ENCODE measurements around the gene GRPEL1. TPM values are rescaled to one million over a fixed set of nuclear protein-coding genes. Genes with fewer than 3 reads are reported as not detected.

GRPEL1 gene
- total RNA-seq, 1 donor from 2014 or later: 55.8 TPM

- Mint-ChIP-seq H3K9me3 (ENCODE audit: unreplicated experiment) (no peaks in the 10 kb centered on the region), H3K27ac (ENCODE audit: unreplicated experiment) (no peak overlapping the region), H3K27me3 (ENCODE audit: low read depth, unreplicated experiment) (no peaks in the 10 kb centered on the region), H3K4me1 (ENCODE audit: low read depth, unreplicated experiment) (peaks cover 28% of the 10 kb centered on the region), H3K36me3 (ENCODE audit: low read depth, unreplicated experiment) (peaks cover 10% of the 10 kb centered on the region), H3K4me3 (ENCODE audit: unreplicated experiment) (no peak overlapping the region)
- H3K4me2 ChIP-seq (ENCODE audit: low read length): no peak overlapping the region
- H3K4me1 ChIP-seq (ENCODE audit: insufficient read depth, low read length): peaks cover 10% of the 10 kb centered on the region
- no peak overlapping the region for H3K27ac ChIP-seq (ENCODE audit: low read depth, low read length)
- peaks cover 96% of the 10 kb centered on the region for H3K79me2 ChIP-seq (ENCODE audit: insufficient read depth, low read length)
- H2AFZ ChIP-seq (ENCODE audit: low read depth, low read length): no peak overlapping the region
- no peak overlapping the region for H3K9ac ChIP-seq (ENCODE audit: low read length)
- FAIRE-seq: no peak
- no peaks in the 10 kb centered on the region for H3K9me3 ChIP-seq (ENCODE audit: insufficient read depth, low read depth, low read length)
- no peaks in the 10 kb centered on the region for H3K36me3 ChIP-seq (ENCODE audit: insufficient read depth, low read length)
- H3K27me3 ChIP-seq (ENCODE audit: insufficient read depth, low read length): no peaks in the 10 kb centered on the region
- peaks cover 96% of the 10 kb centered on the region for H4K20me1 ChIP-seq (ENCODE audit: insufficient read depth, low read length)
- DNase-seq (ENCODE audit: low read depth): no peak
- TF ChIP-seq EZH2 (IDR thresholded peaks at IDR 0.05; ENCODE audit: insufficient read depth, low read length) (no peak), CTCF (IDR thresholded peaks at IDR 0.05; ENCODE audit: insufficient read depth, low read depth, low read length) (no peak)
- H3K4me3 ChIP-seq (ENCODE audit: insufficient read depth, low read depth, low read length): no peak overlapping the region
These were observed 19.2 kb downstream of the GRPEL1 start for GRCh38 chr4:7048642-7049041.

DNA sequence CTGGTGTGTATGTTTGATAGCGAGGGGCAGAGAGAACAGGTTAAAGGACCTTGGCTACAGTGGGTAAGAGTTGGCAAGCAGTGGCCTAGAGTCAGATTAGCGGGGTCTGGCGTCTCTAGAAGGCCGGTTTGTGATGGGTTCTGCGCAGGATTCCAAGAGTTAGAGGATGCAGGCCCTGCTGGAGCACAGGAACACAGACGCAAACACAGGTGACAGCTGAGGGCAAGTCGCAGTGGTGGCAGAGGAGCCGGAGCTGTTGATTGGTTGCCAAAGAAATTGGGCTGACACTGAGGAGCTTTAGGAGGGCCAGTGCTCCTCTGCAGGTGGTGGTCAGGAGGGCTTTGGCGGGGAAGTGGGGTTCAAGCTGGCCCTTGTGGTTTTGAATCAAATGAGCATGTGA is 20.9 kb downstream of the GRPEL1 start:
- Mint-ChIP-seq H3K27me3 (ENCODE audit: low read depth, unreplicated experiment) (no peaks in the 10 kb centered on the region), H3K27ac (ENCODE audit: unreplicated experiment) (no peak overlapping the region), H3K4me1 (ENCODE audit: low read depth, unreplicated experiment) (peaks cover 27% of the 10 kb centered on the region), H3K4me3 (ENCODE audit: unreplicated experiment) (peak overlapping the region; percentile 76), H3K9me3 (ENCODE audit: unreplicated experiment) (no peaks in the 10 kb centered on the region), H3K36me3 (ENCODE audit: low read depth, unreplicated experiment) (peaks cover 10% of the 10 kb centered on the region)
- no peaks in the 10 kb centered on the region for H3K9me3 ChIP-seq (ENCODE audit: insufficient read depth, low read depth, low read length)
- no peaks in the 10 kb centered on the region for H3K27me3 ChIP-seq (ENCODE audit: insufficient read depth, low read length)
- no peak for FAIRE-seq
- H4K20me1 ChIP-seq (ENCODE audit: insufficient read depth, low read length): peaks cover 79% of the 10 kb centered on the region
- H2AFZ ChIP-seq (ENCODE audit: low read depth, low read length): no peak overlapping the region
- H3K4me2 ChIP-seq (ENCODE audit: low read length): no peak overlapping the region
- no peak for DNase-seq (ENCODE audit: low read depth)
- H3K79me2 ChIP-seq (ENCODE audit: insufficient read depth, low read length): peaks cover 82% of the 10 kb centered on the region
- TF ChIP-seq EZH2 (IDR thresholded peaks at IDR 0.05; ENCODE audit: insufficient read depth, low read length) (no peak), CTCF (IDR thresholded peaks at IDR 0.05; ENCODE audit: insufficient read depth, low read depth, low read length) (no peak)
- no peak overlapping the region for H3K9ac ChIP-seq (ENCODE audit: low read length)
- no peak overlapping the region for H3K27ac ChIP-seq (ENCODE audit: low read depth, low read length)
- no peak overlapping the region for H3K4me3 ChIP-seq (ENCODE audit: insufficient read depth, low read depth, low read length)
- H3K4me1 ChIP-seq (ENCODE audit: insufficient read depth, low read length): peaks cover 14% of the 10 kb centered on the region
- no peaks in the 10 kb centered on the region for H3K36me3 ChIP-seq (ENCODE audit: insufficient read depth, low read length)

DNA sequence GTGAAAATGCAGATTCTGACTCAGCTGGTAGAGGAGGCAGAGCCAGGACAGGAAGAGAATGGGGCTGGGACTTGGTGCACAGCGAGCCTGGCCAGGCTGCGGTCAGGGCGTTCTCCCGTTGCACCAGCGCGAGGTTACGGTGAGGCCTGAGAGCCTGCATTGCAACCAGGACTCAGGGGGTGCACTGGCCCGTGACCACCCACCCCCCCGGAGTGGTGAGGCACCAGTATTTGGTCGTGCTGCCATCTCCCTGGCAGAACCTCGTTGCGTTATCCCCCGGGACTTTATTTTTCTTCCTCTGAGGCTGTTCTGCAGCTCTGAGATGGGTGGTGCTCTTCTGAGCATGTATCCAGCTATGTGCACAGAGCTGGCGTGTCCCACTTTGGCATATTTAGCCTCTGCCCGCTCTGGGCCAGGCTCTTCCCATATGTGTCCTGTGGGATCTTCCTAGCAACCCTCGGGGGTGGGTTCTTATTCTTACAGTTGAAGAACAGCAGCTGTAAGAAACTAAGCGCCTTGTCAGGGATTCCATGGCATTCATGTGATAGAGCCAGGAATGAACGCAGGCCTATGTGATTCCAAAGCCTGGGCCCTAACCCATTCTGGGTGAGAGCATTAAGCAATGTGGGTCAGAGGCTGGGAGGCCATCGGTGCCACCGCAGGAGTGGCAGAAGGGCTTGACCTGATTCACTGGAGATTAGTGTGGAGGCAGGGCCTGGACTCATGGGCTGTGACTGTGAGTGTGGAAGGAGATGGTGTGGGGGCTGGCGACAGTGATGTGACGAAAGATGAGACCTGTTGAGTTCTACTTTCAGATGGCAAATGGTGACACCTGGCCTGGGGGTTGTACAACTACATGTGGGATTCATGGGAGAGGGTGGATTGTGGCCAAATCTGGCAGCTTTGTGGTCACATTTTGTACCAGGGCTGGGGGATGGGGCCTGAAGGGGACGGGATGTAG is 21.6 kb downstream of the GRPEL1 start:
- Histone ChIP-seq H3K27me3 (ENCODE audit: insufficient read depth, low read length) (no peaks in the 10 kb centered on the region), H3K9ac (ENCODE audit: low read length) (no peak overlapping the region), H3K79me2 (ENCODE audit: insufficient read depth, low read length) (peaks cover 77% of the 10 kb centered on the region), H2AFZ (ENCODE audit: low read depth, low read length) (no peak overlapping the region), H3K4me2 (ENCODE audit: low read length) (peak overlapping the region; percentile 100), H3K4me1 (ENCODE audit: insufficient read depth, low read length) (peaks cover 21% of the 10 kb centered on the region), H3K4me3 (ENCODE audit: insufficient read depth, low read depth, low read length) (no peak overlapping the region), H3K36me3 (ENCODE audit: insufficient read depth, low read length) (no peaks in the 10 kb centered on the region), H3K27ac (ENCODE audit: low read depth, low read length) (no peak overlapping the region), H4K20me1 (ENCODE audit: insufficient read depth, low read length) (peaks cover 74% of the 10 kb centered on the region), H3K9me3 (ENCODE audit: insufficient read depth, low read depth, low read length) (no peaks in the 10 kb centered on the region)
- Mint-ChIP-seq H3K36me3 (ENCODE audit: low read depth, unreplicated experiment) (peaks cover 10% of the 10 kb centered on the region), H3K27me3 (ENCODE audit: low read depth, unreplicated experiment) (no peaks in the 10 kb centered on the region), H3K27ac (ENCODE audit: unreplicated experiment) (peak overlapping the region; percentile 42), H3K4me3 (ENCODE audit: unreplicated experiment) (peak overlapping the region; percentile 76), H3K9me3 (ENCODE audit: unreplicated experiment) (no peaks in the 10 kb centered on the region), H3K4me1 (ENCODE audit: low read depth, unreplicated experiment) (peaks cover 32% of the 10 kb centered on the region)
- DNase-seq (ENCODE audit: low read depth) (no peak), FAIRE-seq (no peak)
- TF ChIP-seq CTCF (IDR thresholded peaks at IDR 0.05; ENCODE audit: insufficient read depth, low read depth, low read length) (no peak), EZH2 (IDR thresholded peaks at IDR 0.05; ENCODE audit: insufficient read depth, low read length) (no peak)
